ENCODE measurements around the gene ADCY9.
A peak's percentile ranks its signal among the peaks of the same experiment; 100 is the strongest.
"Not testable (repeated sequence)": the region's sequence is repeated elsewhere in the genome, so short reads cannot be mapped to it uniquely, and the experiment has no call there.

Gene ADCY9

GRCh38 chr16:4116325-4117249 is at the start of gene ADCY9:
Gene ADCY9 (minus strand): TSS chr16:4116442. CDS start chr16:4115442, 1,000 bp downstream.
- peak in 44 of 51 donors; percentile 15 to 83 (median 52) for DNase-seq

GRCh38 chr16:4160658-4161430 is 44.6 kb upstream of the ADCY9 start:
- no peak for DNase-seq

- DNase-seq, result no peak
Measured at GRCh38 chr16:4159726-4160125, 43.5 kb upstream of the ADCY9 start.

GRCh38 chr16:4158143-4159093 is 42.2 kb upstream of the ADCY9 start:
- DNase-seq, result no peak

- DNase-seq, result no peak
Measured at GRCh38 chr16:4157376-4157825, 41.2 kb upstream of the ADCY9 start.

- not testable (repeated sequence) for DNase-seq
Measured at GRCh38 chr16:4156503-4156902, 40.3 kb upstream of the ADCY9 start.

GRCh38 chr16:4153364-4153763 is 37.1 kb upstream of the ADCY9 start:
- DNase-seq, result not testable (repeated sequence)

GRCh38 chr16:4152267-4152666 is 36.0 kb upstream of the ADCY9 start:
- no peak for DNase-seq

GRCh38 chr16:4147236-4147635 is 31.0 kb upstream of the ADCY9 start:
- DNase-seq, result no peak

- DNase-seq, result no peak
Measured at GRCh38 chr16:4142268-4142667, 26.0 kb upstream of the ADCY9 start.

- no peak for DNase-seq
Measured at GRCh38 chr16:4141604-4142003, 25.4 kb upstream of the ADCY9 start.

- DNase-seq, result no peak
Measured at GRCh38 chr16:4140652-4141051, 24.4 kb upstream of the ADCY9 start.

- DNase-seq, result no peak
Measured at GRCh38 chr16:4139968-4140367, 23.7 kb upstream of the ADCY9 start.

GRCh38 chr16:4138713-4139112 is 22.5 kb upstream of the ADCY9 start:
- no peak for DNase-seq

- no peak for DNase-seq
Measured at GRCh38 chr16:4137438-4137837, 21.2 kb upstream of the ADCY9 start.

GRCh38 chr16:4136229-4136813 is 20.1 kb upstream of the ADCY9 start:
- DNase-seq, result no peak

GRCh38 chr16:4135537-4135936 is 19.3 kb upstream of the ADCY9 start:
- DNase-seq, result no peak

GRCh38 chr16:4133897-4134372 is 17.7 kb upstream of the ADCY9 start:
- DNase-seq, result no peak

GRCh38 chr16:4131621-4132020 is 15.4 kb upstream of the ADCY9 start:
- DNase-seq, result no peak

- DNase-seq, result no peak
Measured at GRCh38 chr16:4124535-4125294, 8.5 kb upstream of the ADCY9 start.

Data from hypothalamus (tissue), 51 donors.